HepG2 (cell line): ENCODE data around the gene OR1D5. TPM values are rescaled to one million over a fixed set of nuclear protein-coding genes. Genes with fewer than 3 reads are reported as not detected.

Experiments used
- ATAD3A ChIP-seq: sonication (generic); formaldehyde crosslinking; IDR thresholded peaks from 2 replicates; pipeline ENCODE4 v1.4.0; 2020; ENCODE audit warnings: missing genetic modification reagents
- CEBPG ChIP-seq: IDR thresholded peaks from 2 replicates; pipeline ENCODE4 v1.6.1; 2016
- ELF1 ChIP-seq: sonication (generic); formaldehyde crosslinking; IDR thresholded peaks from 2 replicates; pipeline ENCODE4 v1.4.0; 2020; ENCODE audit warnings: missing genetic modification reagents
- ELF3 ChIP-seq: IDR thresholded peaks from 2 replicates; pipeline ENCODE4 v1.6.1; 2016; ENCODE audit warnings: missing genetic modification reagents, missing compliant biosample characterization
- FLYWCH1 ChIP-seq: sonication (generic); formaldehyde crosslinking; IDR thresholded peaks from 2 replicates; pipeline ENCODE4 v1.8.1; 2023; ENCODE audit warnings: mild to moderate bottlenecking, missing genetic modification reagents
- FOXO1 ChIP-seq: sonication (generic); formaldehyde crosslinking; IDR thresholded peaks from 2 replicates; pipeline ENCODE4 v1.4.0; 2020; ENCODE audit warnings: missing genetic modification reagents
- HOXA7 ChIP-seq: sonication (generic); formaldehyde crosslinking; IDR thresholded peaks from 2 replicates; pipeline ENCODE4 v1.8.1; 2022; ENCODE audit warnings: mild to moderate bottlenecking, missing genetic modification reagents, moderate library complexity
- IRX3 ChIP-seq: sonication (generic); formaldehyde crosslinking; IDR thresholded peaks from 2 replicates; pipeline ENCODE4 v1.8.1; 2023; ENCODE audit warnings: mild to moderate bottlenecking, low read depth, missing genetic modification reagents, borderline replicate concordance
- KDM3A ChIP-seq: IDR thresholded peaks from 2 replicates; pipeline ENCODE4 v1.6.1; 2018; ENCODE audit warnings: low read depth, missing compliant biosample characterization
- KMT2A ChIP-seq: sonication (generic); formaldehyde crosslinking; IDR thresholded peaks from 2 replicates; pipeline ENCODE4 v1.4.0; 2020; ENCODE audit warnings: missing genetic modification reagents
- MED8 ChIP-seq: sonication (generic); formaldehyde crosslinking; IDR thresholded peaks from 2 replicates; pipeline ENCODE4 v1.8.1; 2023; ENCODE audit warnings: mild to moderate bottlenecking, missing genetic modification reagents; ENCODE audit not compliant: insufficient replicate concordance
- NR3C1 ChIP-seq: sonication (generic); formaldehyde crosslinking; IDR thresholded peaks from 2 replicates; pipeline ENCODE4 v1.4.0; 2020; ENCODE audit warnings: missing genetic modification reagents
- REXO4 ChIP-seq: sonication (generic); formaldehyde crosslinking; IDR thresholded peaks from 2 replicates; pipeline ENCODE4 v1.8.0; 2022; ENCODE audit warnings: missing genetic modification reagents, mild to moderate bottlenecking, borderline replicate concordance
- RFXAP ChIP-seq: sonication (generic); formaldehyde crosslinking; IDR thresholded peaks from 2 replicates; pipeline ENCODE4 v1.4.0; 2020; ENCODE audit warnings: missing genetic modification reagents, borderline replicate concordance
- RXRB ChIP-seq: IDR thresholded peaks from 2 replicates; pipeline ENCODE4 v1.6.1; 2016; ENCODE audit warnings: borderline replicate concordance, missing genetic modification reagents, missing compliant biosample characterization
- SNRNP70 ChIP-seq: fragments of 200-400 bp; formaldehyde crosslinking; IDR thresholded peaks from 2 replicates; pipeline ENCODE4 v1.6.1; 2017; ENCODE audit warnings: mild to moderate bottlenecking, low read depth, low read length, moderate library complexity
- SRSF1 ChIP-seq: fragments of 200-400 bp; formaldehyde crosslinking; optimal IDR thresholded peaks from 2 replicates; pipeline ENCODE3; 2017; ENCODE audit warnings: mild to moderate bottlenecking, low read depth, low read length, moderate library complexity
- TP53 ChIP-seq: sonication (generic); formaldehyde crosslinking; conservative IDR thresholded peaks from 2 replicates; pipeline ENCODE4 v1.4.0; 2020; ENCODE audit warnings: missing genetic modification reagents
- ZBTB38 ChIP-seq: sonication (generic); formaldehyde crosslinking; IDR thresholded peaks from 2 replicates; pipeline ENCODE4 v1.5.1; 2020; ENCODE audit warnings: mild to moderate bottlenecking, missing genetic modification reagents
- ZFP62 ChIP-seq: sonication (generic); formaldehyde crosslinking; IDR thresholded peaks from 2 replicates; pipeline ENCODE4 v1.4.0; 2020; ENCODE audit warnings: missing genetic modification reagents
- ZNF263 ChIP-seq: sonication (generic); formaldehyde crosslinking; IDR thresholded peaks from 2 replicates; pipeline ENCODE4 v1.4.0; 2020; ENCODE audit warnings: missing genetic modification reagents
- ZNF34 ChIP-seq: sonication (generic); formaldehyde crosslinking; IDR thresholded peaks from 2 replicates; pipeline ENCODE4 v1.4.0; 2020; ENCODE audit warnings: mild to moderate bottlenecking, missing genetic modification reagents, borderline replicate concordance
- ZNF549 ChIP-seq: sonication (generic); formaldehyde crosslinking; IDR thresholded peaks from 2 replicates; pipeline ENCODE4 v1.5.0; 2020; ENCODE audit warnings: missing genetic modification reagents
- ZNF589 ChIP-seq: sonication (generic); formaldehyde crosslinking; conservative IDR thresholded peaks from 2 replicates; pipeline ENCODE4 v1.8.0; 2022; ENCODE audit warnings: mild to moderate bottlenecking, moderate library complexity, missing genetic modification reagents
- ZNF775 ChIP-seq: sonication (generic); formaldehyde crosslinking; IDR thresholded peaks from 2 replicates; pipeline ENCODE4 v1.4.0; 2020; ENCODE audit warnings: missing genetic modification reagents, mild to moderate bottlenecking, moderate library complexity, borderline replicate concordance
- polyA plus RNA-seq, 8 experiments: library from polyadenylated mRNA; depleted of rRNA in 3 of 8; stranded (reverse) in 7 of 8; unstranded in 1 of 8; fragments of >200 nt; fragmentation: Illumina TruSeq in 4 of 8; extraction: Trizol in 4 of 8; gene quantifications; 2 replicates each; pipeline versions ENCODE4 v1.2.1 to v1.2.3, GENCODE V29; 2011 to 2016; ENCODE audit warnings: low read depth in 4 of 8, missing spikeins in 1 of 8, mixed read lengths in 1 of 8; ENCODE audit not compliant: insufficient read depth in 1 of 8
- total RNA-seq, 5 experiments: library from RNA; depleted of rRNA; stranded (reverse); fragments of >200 nt; fragmentation: Illumina TruSeq; extraction: Trizol; gene quantifications; 2 replicates each; pipeline ENCODE4 v1.2.3, GENCODE V29; 2016; ENCODE audit warnings: low read depth in 1 of 5
- TF ChIP-seq, protein P1 (sequence below): sonication (generic); formaldehyde crosslinking; IDR thresholded peaks from 2 replicates; pipeline ENCODE4 v1.5.0; 2020; ENCODE audit warnings: mild to moderate bottlenecking, low read depth, missing genetic modification reagents, borderline replicate concordance
- TF ChIP-seq, protein P2 (sequence below): sonication (generic); formaldehyde crosslinking; IDR thresholded peaks from 2 replicates; pipeline ENCODE4 v1.4.0; 2020; ENCODE audit warnings: mild to moderate bottlenecking, missing genetic modification reagents
- TF ChIP-seq, protein P3 (sequence below): IDR thresholded peaks from 2 replicates; pipeline ENCODE4 v1.6.1; 2016; ENCODE audit warnings: missing compliant biosample characterization, missing genetic modification reagents, borderline replicate concordance
- TF ChIP-seq, protein P4 (sequence below): IDR thresholded peaks from 2 replicates; pipeline ENCODE4 v1.6.1; 2016; ENCODE audit warnings: control low read depth

OR1D5 gene
- total and polyA plus RNA-seq, 2 of the 13 experiments (the other 11 are each of a cell fraction or from before 2014, with no cell fraction given): not detected

DNA sequence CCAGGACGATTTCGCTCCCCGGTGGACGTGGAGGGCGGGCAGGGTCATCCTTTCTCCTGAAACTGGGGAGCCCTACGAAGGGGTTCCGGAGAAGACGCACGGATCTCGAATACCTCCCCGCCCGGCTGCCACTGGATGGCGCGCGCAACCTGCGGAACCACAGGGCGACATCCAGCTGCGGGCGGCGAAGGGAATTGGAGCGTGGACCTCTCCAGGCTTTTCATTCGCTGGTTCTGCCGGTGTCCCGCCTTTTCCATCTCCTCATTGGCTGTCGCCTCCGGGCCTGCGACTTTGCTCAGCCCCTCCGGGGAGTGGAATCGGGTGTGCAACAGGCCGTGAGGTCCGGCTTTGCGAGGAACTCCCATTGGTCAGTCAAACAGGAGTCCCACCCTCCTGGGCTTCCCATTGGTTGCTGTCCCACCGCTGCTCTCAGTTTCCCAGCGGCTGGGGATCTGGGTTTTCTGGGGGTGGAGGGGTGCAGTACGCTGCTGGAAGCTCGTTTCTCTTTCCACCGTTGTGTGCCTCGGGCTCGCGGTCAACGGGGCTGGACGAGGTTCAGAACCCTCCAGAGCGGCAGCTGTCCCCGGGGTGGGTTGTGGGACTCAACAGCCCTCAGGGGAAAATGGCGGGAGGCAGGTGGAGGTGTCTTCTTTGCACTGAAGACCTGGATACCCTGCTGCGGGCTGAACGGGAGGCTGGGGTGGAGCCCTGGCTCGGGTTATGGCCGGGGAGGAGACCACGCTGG lies 14.5 kb downstream of the OR1D5 start (continued):
- TF ChIP-seq ATAD3A (CRISPR knock-in tag) (no peak), REXO4 (CRISPR knock-in tag) (no peak), KMT2A (CRISPR knock-in tag) (0 out of 2 replicates have a peak, but pooled peaks have one; percentile 22), SRSF1 (peak; percentile 99), NR3C1 (CRISPR knock-in tag) (no peak), TP53 (CRISPR knock-in tag) (no peak), ZNF34 (peak; percentile 79; the same call in 1 of the 2 replicates), ZNF263 (CRISPR knock-in tag) (no peak), RFXAP (peak; percentile 77), HOXA7 (CRISPR knock-in tag) (no peak), ZNF549 (CRISPR knock-in tag) (no peak), ELF1 (CRISPR knock-in tag) (no peak; the same call in 1 of the 2 replicates), KDM3A (CRISPR knock-in tag) (peak; percentile 90), CEBPG (no peak), SNRNP70 (no peak), MED8 (CRISPR knock-in tag) (no peak), ZBTB38 (CRISPR knock-in tag) (no peak), ZNF589 (CRISPR knock-in tag) (peak; percentile 14; the same call in 1 of the 2 replicates), ZFP62 (no peak), RXRB (peak; percentile 31; the same call in 1 of the 2 replicates), FOXO1 (CRISPR knock-in tag) (no peak), FLYWCH1 (CRISPR knock-in tag) (no peak), IRX3 (CRISPR knock-in tag) (no peak), ELF3 (CRISPR knock-in tag) (peak; percentile 52), ZNF775 (no peak)
- TF ChIP-seq, protein P1, sequence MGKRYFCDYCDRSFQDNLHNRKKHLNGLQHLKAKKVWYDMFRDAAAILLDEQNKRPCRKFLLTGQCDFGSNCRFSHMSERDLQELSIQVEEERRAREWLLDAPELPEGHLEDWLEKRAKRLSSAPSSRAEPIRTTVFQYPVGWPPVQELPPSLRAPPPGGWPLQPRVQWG (CRISPR knock-in tag): no peak
- TF ChIP-seq, protein P2, sequence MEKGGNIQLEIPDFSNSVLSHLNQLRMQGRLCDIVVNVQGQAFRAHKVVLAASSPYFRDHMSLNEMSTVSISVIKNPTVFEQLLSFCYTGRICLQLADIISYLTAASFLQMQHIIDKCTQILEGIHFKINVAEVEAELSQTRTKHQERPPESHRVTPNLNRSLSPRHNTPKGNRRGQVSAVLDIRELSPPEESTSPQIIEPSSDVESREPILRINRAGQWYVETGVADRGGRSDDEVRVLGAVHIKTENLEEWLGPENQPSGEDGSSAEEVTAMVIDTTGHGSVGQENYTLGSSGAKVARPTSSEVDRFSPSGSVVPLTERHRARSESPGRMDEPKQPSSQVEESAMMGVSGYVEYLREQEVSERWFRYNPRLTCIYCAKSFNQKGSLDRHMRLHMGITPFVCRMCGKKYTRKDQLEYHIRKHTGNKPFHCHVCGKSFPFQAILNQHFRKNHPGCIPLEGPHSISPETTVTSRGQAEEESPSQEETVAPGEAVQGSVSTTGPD: no peak
- TF ChIP-seq, protein P3, sequence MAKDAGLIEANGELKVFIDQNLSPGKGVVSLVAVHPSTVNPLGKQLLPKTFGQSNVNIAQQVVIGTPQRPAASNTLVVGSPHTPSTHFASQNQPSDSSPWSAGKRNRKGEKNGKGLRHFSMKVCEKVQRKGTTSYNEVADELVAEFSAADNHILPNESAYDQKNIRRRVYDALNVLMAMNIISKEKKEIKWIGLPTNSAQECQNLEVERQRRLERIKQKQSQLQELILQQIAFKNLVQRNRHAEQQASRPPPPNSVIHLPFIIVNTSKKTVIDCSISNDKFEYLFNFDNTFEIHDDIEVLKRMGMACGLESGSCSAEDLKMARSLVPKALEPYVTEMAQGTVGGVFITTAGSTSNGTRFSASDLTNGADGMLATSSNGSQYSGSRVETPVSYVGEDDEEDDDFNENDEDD (CRISPR knock-in tag): no peak
- TF ChIP-seq, protein P4, sequence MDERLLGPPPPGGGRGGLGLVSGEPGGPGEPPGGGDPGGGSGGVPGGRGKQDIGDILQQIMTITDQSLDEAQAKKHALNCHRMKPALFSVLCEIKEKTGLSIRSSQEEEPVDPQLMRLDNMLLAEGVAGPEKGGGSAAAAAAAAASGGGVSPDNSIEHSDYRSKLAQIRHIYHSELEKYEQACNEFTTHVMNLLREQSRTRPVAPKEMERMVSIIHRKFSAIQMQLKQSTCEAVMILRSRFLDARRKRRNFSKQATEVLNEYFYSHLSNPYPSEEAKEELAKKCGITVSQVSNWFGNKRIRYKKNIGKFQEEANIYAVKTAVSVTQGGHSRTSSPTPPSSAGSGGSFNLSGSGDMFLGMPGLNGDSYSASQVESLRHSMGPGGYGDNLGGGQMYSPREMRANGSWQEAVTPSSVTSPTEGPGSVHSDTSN (CRISPR knock-in tag): no peak
